ENCODE results near the gene UQCC5. TPM values are rescaled to one million over a fixed set of nuclear protein-coding genes. Genes with fewer than 3 reads are reported as not detected.

Gene UQCC5
- total RNA-seq, 1 donor from 2014 or later: 26.2 TPM

DNA sequence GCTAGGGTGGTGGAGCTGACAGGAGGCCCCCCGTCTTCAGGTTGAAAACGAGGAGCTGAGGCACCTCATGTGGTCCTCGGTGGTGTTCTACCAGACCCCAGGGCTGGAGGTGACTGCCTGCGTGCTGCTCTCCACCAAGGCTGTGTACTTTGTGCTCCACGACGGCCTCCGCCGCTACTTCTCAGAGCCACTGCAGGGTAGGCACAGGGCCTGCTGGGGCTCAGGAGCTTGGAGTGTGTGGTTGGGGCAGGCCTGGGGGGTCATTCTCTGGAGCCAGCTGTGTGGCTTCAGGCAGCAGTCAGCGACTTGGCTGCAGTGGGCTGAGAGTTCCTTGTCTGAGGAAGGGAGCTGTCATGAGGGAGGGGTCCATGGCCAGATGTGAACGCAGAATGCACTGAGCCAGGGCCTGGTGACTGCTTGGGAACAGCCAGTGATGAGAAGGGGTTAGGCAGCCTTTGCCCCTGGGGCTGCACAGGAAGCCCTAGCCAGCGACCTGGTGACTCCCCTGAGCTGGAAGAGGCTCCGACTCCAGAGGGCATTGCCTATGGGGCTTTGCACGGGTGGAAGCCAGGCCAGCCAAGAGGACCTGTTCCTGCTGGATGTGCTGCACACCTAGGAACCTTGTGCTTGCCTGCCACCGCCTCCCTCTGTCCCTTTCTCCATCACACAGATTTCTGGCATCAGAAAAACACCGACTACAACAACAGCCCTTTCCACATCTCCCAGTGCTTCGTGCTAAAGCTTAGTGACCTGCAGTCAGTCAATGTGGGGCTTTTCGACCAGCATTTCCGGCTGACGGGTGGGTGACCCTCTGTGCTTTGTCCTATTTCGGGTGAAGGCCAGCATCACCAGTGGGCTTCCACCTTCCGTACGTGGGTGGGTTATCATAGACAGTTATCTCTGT, 46.1 kb upstream of the UQCC5 start:
- peak overlapping the region; percentile 35 for H3K4me3 Mint-ChIP-seq
- H3K4me1 Mint-ChIP-seq: peaks cover 4% of the 10 kb centered on the region
- TF ChIP-seq, protein P1, sequence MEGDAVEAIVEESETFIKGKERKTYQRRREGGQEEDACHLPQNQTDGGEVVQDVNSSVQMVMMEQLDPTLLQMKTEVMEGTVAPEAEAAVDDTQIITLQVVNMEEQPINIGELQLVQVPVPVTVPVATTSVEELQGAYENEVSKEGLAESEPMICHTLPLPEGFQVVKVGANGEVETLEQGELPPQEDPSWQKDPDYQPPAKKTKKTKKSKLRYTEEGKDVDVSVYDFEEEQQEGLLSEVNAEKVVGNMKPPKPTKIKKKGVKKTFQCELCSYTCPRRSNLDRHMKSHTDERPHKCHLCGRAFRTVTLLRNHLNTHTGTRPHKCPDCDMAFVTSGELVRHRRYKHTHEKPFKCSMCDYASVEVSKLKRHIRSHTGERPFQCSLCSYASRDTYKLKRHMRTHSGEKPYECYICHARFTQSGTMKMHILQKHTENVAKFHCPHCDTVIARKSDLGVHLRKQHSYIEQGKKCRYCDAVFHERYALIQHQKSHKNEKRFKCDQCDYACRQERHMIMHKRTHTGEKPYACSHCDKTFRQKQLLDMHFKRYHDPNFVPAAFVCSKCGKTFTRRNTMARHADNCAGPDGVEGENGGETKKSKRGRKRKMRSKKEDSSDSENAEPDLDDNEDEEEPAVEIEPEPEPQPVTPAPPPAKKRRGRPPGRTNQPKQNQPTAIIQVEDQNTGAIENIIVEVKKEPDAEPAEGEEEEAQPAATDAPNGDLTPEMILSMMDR (conservative IDR thresholded peaks at IDR 0.05): no peak
- H3K9me3 Mint-ChIP-seq: no peaks in the 10 kb centered on the region
- H3K27ac Mint-ChIP-seq (ENCODE audit: unreplicated experiment): no peak overlapping the region
- DNase-seq (ENCODE audit: low read depth, low spot score): no peak
- H3K27me3 Mint-ChIP-seq (ENCODE audit: low read depth): peaks cover 3% of the 10 kb centered on the region
- H3K36me3 Mint-ChIP-seq (ENCODE audit: low read depth): peaks cover 2% of the 10 kb centered on the region

DNA sequence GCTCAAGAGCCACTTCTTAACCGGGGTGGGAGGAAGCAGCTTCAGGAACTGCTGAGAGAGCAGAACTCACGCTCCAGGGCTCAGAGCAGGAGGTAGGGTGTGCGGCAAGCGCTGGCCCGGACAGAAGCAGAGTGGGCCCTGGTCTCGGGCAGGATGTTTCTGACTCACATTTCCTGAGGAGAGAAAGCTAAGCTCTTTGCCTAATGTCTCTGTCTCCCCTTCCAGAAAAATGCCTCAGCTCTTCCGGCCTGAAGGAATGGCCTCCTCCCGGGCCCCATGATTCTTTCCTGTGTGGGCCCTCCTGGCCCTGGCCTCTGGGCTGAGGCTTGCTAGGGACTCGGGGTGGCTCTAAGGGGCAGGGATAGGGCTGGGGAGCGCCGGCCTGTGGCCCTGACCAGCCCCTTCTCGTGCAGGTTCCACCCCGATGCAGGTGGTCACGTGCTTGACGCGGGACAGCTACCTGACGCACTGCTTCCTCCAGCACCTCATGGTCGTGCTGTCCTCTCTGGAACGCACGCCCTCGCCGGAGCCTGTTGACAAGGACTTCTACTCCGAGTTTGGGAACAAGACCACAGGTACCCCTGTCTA, 45.4 kb upstream of the UQCC5 start:
- Mint-ChIP-seq H3K27ac (ENCODE audit: unreplicated experiment) (no peak overlapping the region), H3K36me3 (ENCODE audit: low read depth) (peaks cover 2% of the 10 kb centered on the region)

GRCh38 chr3:52492059-52492458, 44.3 kb upstream of the UQCC5 start:
- H3K27me3 Mint-ChIP-seq (ENCODE audit: low read depth): peaks cover 3% of the 10 kb centered on the region
- H3K9me3 Mint-ChIP-seq: no peaks in the 10 kb centered on the region
- H3K4me3 Mint-ChIP-seq: no peak overlapping the region
- peaks cover 4% of the 10 kb centered on the region for H3K4me1 Mint-ChIP-seq
- TF ChIP-seq, protein P1 (conservative IDR thresholded peaks at IDR 0.05): no peak
- H3K27ac Mint-ChIP-seq (ENCODE audit: unreplicated experiment): no peak overlapping the region
- DNase-seq (ENCODE audit: low read depth, low spot score): no peak
- H3K36me3 Mint-ChIP-seq (ENCODE audit: low read depth): peaks cover 2% of the 10 kb centered on the region

More for the DNA sequence above, 45.4 kb upstream of the UQCC5 start:
- no peak for DNase-seq (ENCODE audit: low read depth, low spot score)
- peaks cover 3% of the 10 kb centered on the region for H3K27me3 Mint-ChIP-seq (ENCODE audit: low read depth)
- TF ChIP-seq, protein P1 (conservative IDR thresholded peaks at IDR 0.05): no peak
- H3K4me1 Mint-ChIP-seq: peaks cover 4% of the 10 kb centered on the region
- peak overlapping the region; percentile 35 for H3K4me3 Mint-ChIP-seq
- H3K9me3 Mint-ChIP-seq: no peaks in the 10 kb centered on the region

GRCh38 chr3:52493232-52494017, 43.0 kb upstream of the UQCC5 start:
- peaks cover 4% of the 10 kb centered on the region for H3K4me1 Mint-ChIP-seq
- H3K36me3 Mint-ChIP-seq (ENCODE audit: low read depth): peaks cover 2% of the 10 kb centered on the region
- no peak overlapping the region for H3K4me3 Mint-ChIP-seq
- no peaks in the 10 kb centered on the region for H3K9me3 Mint-ChIP-seq
- TF ChIP-seq, protein P1 (conservative IDR thresholded peaks at IDR 0.05): no peak
- no peak for DNase-seq (ENCODE audit: low read depth, low spot score)
- H3K27ac Mint-ChIP-seq (ENCODE audit: unreplicated experiment): no peak overlapping the region
- H3K27me3 Mint-ChIP-seq (ENCODE audit: low read depth): peaks cover 3% of the 10 kb centered on the region

GRCh38 chr3:52494445-52494844, 42.0 kb upstream of the UQCC5 start:
- no peak for DNase-seq (ENCODE audit: low read depth, low spot score)
- TF ChIP-seq, protein P1 (conservative IDR thresholded peaks at IDR 0.05): no peak
- Mint-ChIP-seq H3K4me1 (peaks cover 4% of the 10 kb centered on the region), H3K27ac (ENCODE audit: unreplicated experiment) (peak overlapping the region; percentile 81), H3K27me3 (ENCODE audit: low read depth) (peaks cover 3% of the 10 kb centered on the region), H3K4me3 (peak overlapping the region; percentile 72), H3K36me3 (ENCODE audit: low read depth) (no peaks in the 10 kb centered on the region), H3K9me3 (no peaks in the 10 kb centered on the region)
